IMR-90 (cell line): Measurements from ENCODE around the gene DPF1. TPM values are rescaled to one million over a fixed set of nuclear protein-coding genes. Genes with fewer than 3 reads are reported as not detected.
"Not testable (repeated sequence)": the region's sequence is repeated elsewhere in the genome, so short reads cannot be mapped to it uniquely, and the experiment has no call there.

Experiments
- ATAC-seq: fragments of 200-7000 bp; cut with Tn5 transposase; 2 replicates; pipeline ENCODE4 v1.9.1; 2020; ENCODE audit warnings: low read depth, mild to moderate bottlenecking, moderate library complexity
- BruUV-seq: library from RNA; stranded (reverse); fragments of 400-500 nt; replicated peaks from 2 replicates; lab custom pipeline; 2021; lab: Mats Ljungman, UMichigan
- CTCF ChIA-PET: fragments of 300-600 bp; formaldehyde crosslinking; extraction: SDS; loops from one replicate; lab custom pipeline; 2021; ENCODE audit warnings: antibody characterized with exemption; lab: Yijun Ruan, JAX
- POLR2A ChIA-PET: fragments of 300-600 bp; sonication (Branson Sonifier 250); formaldehyde crosslinking; loops from one replicate; lab custom pipeline; 2022; ENCODE audit warnings: antibody characterized with exemption; ENCODE audit not compliant: unreplicated experiment; lab: Charles Lee
- DNase-seq: peaks from one replicate; pipeline ENCODE4 v3.0.0; 2013
- H2AFZ ChIP-seq: replicated peaks from 2 replicates; pipeline ENCODE3; 2013; ENCODE audit warnings: low read length, mild to moderate bottlenecking; ENCODE audit not compliant: poor library complexity
- H2AK5ac ChIP-seq: 2 replicates; pipeline ENCODE4 v1.6.1; 2013; ENCODE audit warnings: low read depth, low read length, inconsistent platforms
- H2AK9ac ChIP-seq: replicated peaks from 2 replicates; pipeline ENCODE3; 2013; ENCODE audit warnings: mild to moderate bottlenecking, low read depth, low read length, moderate library complexity; ENCODE audit not compliant: poor library complexity
- H2BK120ac ChIP-seq: 2 replicates; pipeline ENCODE4 v1.6.1; 2013; ENCODE audit warnings: low read depth, low read length, inconsistent platforms
- H2BK15ac ChIP-seq: 3 replicates; pipeline ENCODE4 v1.6.1; 2013; ENCODE audit warnings: low read depth, low read length, inconsistent platforms
- H2BK20ac ChIP-seq: 2 replicates; pipeline ENCODE4 v1.6.1; 2013; ENCODE audit warnings: low read depth, mild to moderate bottlenecking, inconsistent platforms, low read length, moderate library complexity
- H2BK5ac ChIP-seq: 2 replicates; pipeline ENCODE4 v1.6.1; 2013; ENCODE audit warnings: mild to moderate bottlenecking, low read depth, low read length, inconsistent platforms; ENCODE audit not compliant: poor library complexity, severe bottlenecking
- H3K14ac ChIP-seq: replicated peaks from 2 replicates; pipeline ENCODE4 v1.6.1; 2013; ENCODE audit warnings: low read depth, low read length, inconsistent platforms
- H3K18ac ChIP-seq: 2 replicates; pipeline ENCODE4 v1.6.1; 2013; ENCODE audit warnings: low read depth, low read length, control low read depth
- H3K23ac ChIP-seq: 2 replicates; pipeline ENCODE4 v1.6.1; 2013; ENCODE audit warnings: low read depth, low read length, inconsistent platforms
- H3K27ac ChIP-seq: 2 replicates; pipeline ENCODE4 v1.5.1; 2013; ENCODE audit warnings: mild to moderate bottlenecking, control low read depth, low read length; ENCODE audit not compliant: insufficient read depth
- H3K27me3 ChIP-seq: 2 replicates; pipeline ENCODE4 v1.6.1; 2013; ENCODE audit warnings: low read length; ENCODE audit not compliant: control insufficient read depth, insufficient read depth
- H3K36me3 ChIP-seq: 2 replicates; pipeline ENCODE4 v1.6.1; 2013; ENCODE audit warnings: low read length, mixed read lengths; ENCODE audit not compliant: control insufficient read depth, insufficient read depth
- H3K4ac ChIP-seq: 2 replicates; pipeline ENCODE4 v1.6.1; 2013; ENCODE audit warnings: low read depth, low read length, inconsistent platforms
- H3K4me1 ChIP-seq: 2 replicates; pipeline ENCODE4 v1.6.1; 2013; ENCODE audit warnings: low read length, mixed read lengths; ENCODE audit not compliant: control insufficient read depth, insufficient read depth
- H3K4me2 ChIP-seq: 2 replicates; pipeline ENCODE4 v1.6.1; 2013; ENCODE audit warnings: low read depth, mild to moderate bottlenecking, control low read depth, low read length, moderate library complexity
- H3K4me3 ChIP-seq: 2 replicates; pipeline ENCODE4 v1.5.1; 2013; ENCODE audit warnings: low read depth, mild to moderate bottlenecking, control low read depth, low read length, moderate library complexity; ENCODE audit not compliant: insufficient read depth
- H3K56ac ChIP-seq: 2 replicates; pipeline ENCODE4 v1.6.1; 2013; ENCODE audit warnings: low read length, inconsistent platforms; ENCODE audit not compliant: insufficient read depth; ENCODE audit errors: extremely low read depth
- H3K79me1 ChIP-seq, 2 experiments: 2 replicates each; pipeline ENCODE4 v1.6.1; 2013; ENCODE audit warnings: low read length in 2 of 2, inconsistent platforms in 1 of 2, low read depth in 1 of 2
- H3K9ac ChIP-seq: 2 replicates; pipeline ENCODE4 v1.6.1; 2013; ENCODE audit warnings: low read depth, low read length, control low read depth
- H3K9me1 ChIP-seq: 2 replicates; pipeline ENCODE4 v1.6.1; 2013; ENCODE audit warnings: low read length, inconsistent platforms; ENCODE audit not compliant: insufficient read depth
- H3K9me3 ChIP-seq: 2 replicates; pipeline ENCODE4 v1.6.1; 2013; ENCODE audit warnings: low read length; ENCODE audit not compliant: control insufficient read depth, insufficient read depth
- H4K20me1 ChIP-seq: 2 replicates; pipeline ENCODE4 v1.6.1; 2013; ENCODE audit warnings: low read length, inconsistent platforms; ENCODE audit not compliant: insufficient read depth
- H4K5ac ChIP-seq: 2 replicates; pipeline ENCODE4 v1.6.1; 2013; ENCODE audit warnings: mild to moderate bottlenecking, low read depth, low read length, control low read depth
- H4K8ac ChIP-seq, 2 experiments: 2 replicates each; pipeline ENCODE4 v1.6.1; 2013; ENCODE audit warnings: low read depth in 2 of 2, low read length in 2 of 2, control low read depth in 1 of 2, inconsistent platforms in 1 of 2
- H4K91ac ChIP-seq: 2 replicates; pipeline ENCODE4 v1.6.1; 2013; ENCODE audit warnings: low read depth, low read length, inconsistent platforms; ENCODE audit not compliant: insufficient read depth
- WGBS, 2 experiments: methylation state at CpG; one replicate each; pipeline versions ENCODE4 v1.1.5 to v1.1.7; 2013; ENCODE audit warnings: missing lambda C conversion rate in 2 of 2; ENCODE audit not compliant: insufficient read length in 1 of 2; ENCODE audit errors: extremely low coverage in 2 of 2; 5-methylcytosine and 5-hydroxymethylcytosine counted together
- dilution Hi-C: fragments of 300-500 bp; cut with HindIII; formaldehyde crosslinking; loops from one replicate; pipeline ENCODE4 v1.14.3; 2018; ENCODE audit warnings: low sequenced_read_pairs; ENCODE audit not compliant: unreplicated experiment
- in situ Hi-C: fragments of 300-500 bp; cut with MboI; formaldehyde crosslinking; loops from 3 replicates; pipeline ENCODE4 v1.14.3; 2019; ENCODE audit warnings: low sequenced_read_pairs, inconsistent platforms, mixed read lengths
- intact Hi-C: fragments of 100-400 bp; cut with micrococcal nuclease; formaldehyde crosslinking; loops from 2 replicates; pipeline ENCODE4 v1.10.0; 2022
- polyA plus RNA-seq, 3 experiments: library from polyadenylated mRNA; depleted of rRNA; stranded (reverse); fragments of >200 nt; gene quantifications; 2 replicates each; pipeline ENCODE4 v1.2.3, GENCODE V29; 2012; ENCODE audit warnings: low replicate concordance in 1 of 3
- total RNA-seq: library from RNA; depleted of rRNA; stranded (reverse); fragments of >200 nt; gene quantifications from 2 replicates; pipeline ENCODE4 v1.2.3, GENCODE V29; 2012

DPF1 gene
- total and polyA plus RNA-seq, 2 of the 4 experiments (the other 2 are of a cell fraction), result 3.2 to 5.5 TPM

DNA sequence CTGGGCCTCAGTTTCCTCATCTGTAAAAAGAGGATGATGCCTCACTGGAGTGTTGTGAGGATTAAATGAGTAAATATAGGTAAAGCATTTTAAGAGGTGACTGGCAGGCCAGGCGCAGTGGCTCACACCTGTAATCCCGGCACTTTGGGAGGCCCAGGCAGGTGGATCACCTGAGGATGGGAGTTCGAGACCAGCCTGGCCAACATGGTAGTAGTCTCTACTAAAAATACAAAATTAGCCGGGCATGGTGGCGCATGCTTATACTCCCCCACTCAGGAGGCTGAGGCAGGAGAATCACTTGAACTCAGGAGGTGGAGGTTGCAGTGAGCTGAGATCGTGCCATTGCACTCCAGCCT, 819 bp upstream of the DPF1 start:
- H2AK5ac ChIP-seq, POLR2A ChIA-PET, H3K27ac ChIP-seq, H3K36me3 ChIP-seq, CTCF ChIA-PET, H3K4ac ChIP-seq, H3K14ac ChIP-seq, BruUV-seq, H4K5ac ChIP-seq, H3K27me3 ChIP-seq, H3K9me3 ChIP-seq, H3K4me1 ChIP-seq, ATAC-seq, H3K56ac ChIP-seq, H4K20me1 ChIP-seq, H2BK5ac ChIP-seq, H4K8ac ChIP-seq, H2AFZ ChIP-seq, H3K4me2 ChIP-seq, H3K9ac ChIP-seq, H2AK9ac ChIP-seq, dilution Hi-C loops, H3K4me3 ChIP-seq, H2BK15ac ChIP-seq, DNase-seq, H2BK20ac ChIP-seq, H4K91ac ChIP-seq, H3K18ac ChIP-seq, H2BK120ac ChIP-seq, H3K23ac ChIP-seq: not testable (repeated sequence)
- intact Hi-C loops, result loop anchor here (2.0 kb wide), 1 partner anchor 322 kb away; no protein-coding TSS in a partner anchor
- Histone ChIP-seq H3K9me1 (peaks cover 14% of the 10 kb centered on the region), H3K79me1 (peaks cover 8 to 24% of the 10 kb centered on the region in 2 experiments)
- no CpG with 5 or more reads among the region's 6 CpGs for WGBS, 2 experiments
- in situ Hi-C loops, result loop anchor here (25.0 kb wide), 1 partner anchor 412 kb away; the partner anchor contains the start of gene ACTN4
